ENCODE results near the gene STK25. TPM values are rescaled to one million over a fixed set of nuclear protein-coding genes. Genes with fewer than 3 reads are reported as not detected.

The STK25 gene
- total and polyA plus RNA-seq, 2 donors (not counting 3 experiments of a cell fraction or from before 2014, with no cell fraction given): 286 to 715 TPM

DNA sequence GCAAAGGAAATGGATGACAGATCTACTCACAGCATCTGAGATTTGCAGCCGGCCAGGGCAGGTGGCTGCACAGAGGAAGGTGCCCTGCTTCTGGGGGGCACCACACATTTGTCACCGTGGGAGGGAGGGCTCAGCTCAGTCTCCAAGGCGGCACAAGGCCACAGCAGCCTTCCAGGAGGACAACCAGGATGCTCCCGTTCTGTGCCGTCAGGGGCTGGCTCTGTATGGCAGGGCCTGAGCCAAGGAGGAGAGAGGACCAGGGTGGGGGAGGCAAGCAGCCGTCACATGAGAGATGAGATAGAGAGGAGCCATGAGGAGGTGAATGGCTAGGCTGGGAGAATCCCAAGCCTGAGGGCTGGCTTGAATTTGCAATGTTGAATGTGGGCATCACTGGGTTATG is 45.6 kb upstream of the STK25 start:
- H3K36me3 ChIP-seq (ENCODE audit: control insufficient read depth in 2 of 2, extremely low read depth in 1 of 2, insufficient read depth in 2 of 2, low read length in 2 of 2): no peaks in the 10 kb centered on the region
- no peak overlapping the region for H3K4me2 ChIP-seq (ENCODE audit: insufficient read depth, low read length)
- DNase-seq (ENCODE audit: low read depth, low spot score) (no peak), FAIRE-seq (no peak)
- intact Hi-C loops (cut with micrococcal nuclease) (no loop called here), dilution Hi-C loops (cut with MboI; ENCODE audit: extremely low pct_ligation_motif_present, low sequenced_read_pairs) (no loop called here)
- H3K9me1 ChIP-seq (replicated peaks; ENCODE audit: control insufficient read depth, extremely low read depth, insufficient read depth, low read length): no peaks in the 10 kb centered on the region
- no peak overlapping the region for H2AFZ ChIP-seq (ENCODE audit: low read depth, low read length)
- CTCF ChIA-PET: no interaction called here
- peaks cover 10% of the 10 kb centered on the region for H3K4me1 ChIP-seq (ENCODE audit: control insufficient read depth, extremely low read depth, insufficient read depth, low read length)
- POLR2A ChIA-PET: no interaction called here
- TF ChIP-seq MAX (IDR thresholded peaks at IDR 0.05; ENCODE audit: insufficient read depth, insufficient read length): no peak
- TF ChIP-seq, protein P1, sequence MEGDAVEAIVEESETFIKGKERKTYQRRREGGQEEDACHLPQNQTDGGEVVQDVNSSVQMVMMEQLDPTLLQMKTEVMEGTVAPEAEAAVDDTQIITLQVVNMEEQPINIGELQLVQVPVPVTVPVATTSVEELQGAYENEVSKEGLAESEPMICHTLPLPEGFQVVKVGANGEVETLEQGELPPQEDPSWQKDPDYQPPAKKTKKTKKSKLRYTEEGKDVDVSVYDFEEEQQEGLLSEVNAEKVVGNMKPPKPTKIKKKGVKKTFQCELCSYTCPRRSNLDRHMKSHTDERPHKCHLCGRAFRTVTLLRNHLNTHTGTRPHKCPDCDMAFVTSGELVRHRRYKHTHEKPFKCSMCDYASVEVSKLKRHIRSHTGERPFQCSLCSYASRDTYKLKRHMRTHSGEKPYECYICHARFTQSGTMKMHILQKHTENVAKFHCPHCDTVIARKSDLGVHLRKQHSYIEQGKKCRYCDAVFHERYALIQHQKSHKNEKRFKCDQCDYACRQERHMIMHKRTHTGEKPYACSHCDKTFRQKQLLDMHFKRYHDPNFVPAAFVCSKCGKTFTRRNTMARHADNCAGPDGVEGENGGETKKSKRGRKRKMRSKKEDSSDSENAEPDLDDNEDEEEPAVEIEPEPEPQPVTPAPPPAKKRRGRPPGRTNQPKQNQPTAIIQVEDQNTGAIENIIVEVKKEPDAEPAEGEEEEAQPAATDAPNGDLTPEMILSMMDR (IDR thresholded peaks at IDR 0.05; ENCODE audit: extremely low read depth in 1 of 2, insufficient read depth in 1 of 2, low read depth in 1 of 2, low read length in 2 of 2): no peak
- no peak for TF ChIP-seq POLR2A (IDR thresholded peaks at IDR 0.05; ENCODE audit: low read depth, low read length)
- TF ChIP-seq FOS (IDR thresholded peaks at IDR 0.05; ENCODE audit: borderline replicate concordance, insufficient read depth, low read length): no peak
- no peak for TF ChIP-seq MYC (IDR thresholded peaks at IDR 0.05; ENCODE audit: low read depth, low read length)
- TF ChIP-seq EZH2 (IDR thresholded peaks at IDR 0.05; ENCODE audit: borderline replicate concordance, low read depth, low read length, severe bottlenecking): no peak
- no peak for TF ChIP-seq POLR2AphosphoS5 (IDR thresholded peaks at IDR 0.05; ENCODE audit: insufficient read depth, low read depth, low read length)
- no peak for TF ChIP-seq JUN (IDR thresholded peaks at IDR 0.05; ENCODE audit: borderline replicate concordance, insufficient read depth, insufficient read length, low read depth)
- TF ChIP-seq GATA2 (IDR thresholded peaks at IDR 0.05; ENCODE audit: insufficient read depth, insufficient read length, low read depth, low read length): no peak
- H4K20me1 ChIP-seq (replicated peaks; ENCODE audit: control insufficient read depth, extremely low read depth, insufficient read depth, low read length): no peaks in the 10 kb centered on the region
- H3K27me3 ChIP-seq (ENCODE audit: control insufficient read depth in 2 of 2, insufficient read depth in 2 of 2, low read length in 2 of 2): no peaks in the 10 kb centered on the region
- no TSS peak for BruUV-seq (replicated peaks)
- no peak overlapping the region for H3K27ac ChIP-seq (ENCODE audit: insufficient read depth, low read depth, low read length)
- H3K79me2 ChIP-seq (ENCODE audit: control insufficient read depth, insufficient read depth, low read length): no peaks in the 10 kb centered on the region
- no peak overlapping the region for H3K9ac ChIP-seq (replicated peaks; ENCODE audit: extremely low read depth, insufficient read depth, low read length)
- H3K9me3 ChIP-seq (replicated peaks; ENCODE audit: control insufficient read depth, insufficient read depth, low read length): no peaks in the 10 kb centered on the region
- H3K4me3 ChIP-seq (replicated peaks in 1 of 3; ENCODE audit: insufficient read depth in 1 of 3, low read depth in 1 of 3, low read length in 3 of 3): no peak overlapping the region
